ENCODE measurements around the gene MLC1.

The MLC1 gene

GRCh38 chr22:50009765-50010675, 75.2 kb downstream of the MLC1 start:
- ATAC-seq, result no peak; the same call in 2 of the 3 replicates
- TF ChIP-seq TOX (CRISPR knock-in tag; IDR thresholded peaks at IDR 0.05; ENCODE audit: borderline replicate concordance) (no peak), SNAI2 (CRISPR knock-in tag; IDR thresholded peaks at IDR 0.05) (no peak), ZNF565 (CRISPR knock-in tag; conservative IDR thresholded peaks at IDR 0.05; ENCODE audit: low read depth) (no peak), ZNF8 (CRISPR knock-in tag; IDR thresholded peaks at IDR 0.05) (no peak), PATZ1 (CRISPR knock-in tag; IDR thresholded peaks at IDR 0.05; ENCODE audit: borderline replicate concordance) (no peak), TCF4 (CRISPR knock-in tag; IDR thresholded peaks at IDR 0.05; ENCODE audit: borderline replicate concordance) (no peak), ZFP30 (CRISPR knock-in tag; IDR thresholded peaks at IDR 0.05) (no peak), RARB (CRISPR knock-in tag; IDR thresholded peaks at IDR 0.05) (no peak), ZC3H10 (CRISPR knock-in tag; IDR thresholded peaks at IDR 0.05) (no peak), CREB5 (CRISPR knock-in tag; IDR thresholded peaks at IDR 0.05; ENCODE audit: low read depth) (no peak), ISL1 (CRISPR knock-in tag; IDR thresholded peaks at IDR 0.05) (no peak), TSHZ2 (CRISPR knock-in tag; IDR thresholded peaks at IDR 0.05) (no peak), CSDC2 (CRISPR knock-in tag; IDR thresholded peaks at IDR 0.05) (no peak), POU6F1 (CRISPR knock-in tag; IDR thresholded peaks at IDR 0.05; ENCODE audit: borderline replicate concordance, low read depth) (no peak), GLIS3 (CRISPR knock-in tag; IDR thresholded peaks at IDR 0.05) (no peak)

Measured in SK-N-SH treated with all-trans-retinoic acid at 6 μM for 48 hours (cell line).